Measurements from ENCODE around the gene MCU. TPM values are rescaled to one million over a fixed set of nuclear protein-coding genes. Genes with fewer than 3 reads are reported as not detected.
"Not testable (repeated sequence)": the region's sequence is repeated elsewhere in the genome, so short reads cannot be mapped to it uniquely, and the experiment has no call there.

MCU gene
- total RNA-seq, 1 donor from 2014 or later: 95.0 TPM

GRCh38 chr10:72753760-72754231 lies 61.9 kb downstream of the MCU start:
- H3K4me3 ChIP-seq (ENCODE audit: low read length in 3 of 3): no peak overlapping the region
- H3K4me1 ChIP-seq (ENCODE audit: control insufficient read depth in 3 of 3, insufficient read depth in 3 of 3, low read length in 3 of 3): peaks cover 10 to 14% (median 11%) of the 10 kb centered on the region in 3 donors
- H3K9ac ChIP-seq (ENCODE audit: low read depth in 1 of 3, low read length in 3 of 3): no peak overlapping the region
- no peaks in the 10 kb centered on the region for H3K36me3 ChIP-seq (ENCODE audit: control insufficient read depth in 3 of 3, insufficient read depth in 3 of 3, low read length in 3 of 3)
- H3K9me3 ChIP-seq (ENCODE audit: control insufficient read depth in 3 of 3, low read length in 3 of 3): no peaks in the 10 kb centered on the region
- H3K27ac ChIP-seq (ENCODE audit: low read depth, low read length): no peak overlapping the region
- H3K27me3 ChIP-seq (ENCODE audit: control insufficient read depth in 3 of 3, insufficient read depth in 3 of 3, low read length in 3 of 3): no peaks in the 10 kb centered on the region

- Histone ChIP-seq H3K9me3 (ENCODE audit: control insufficient read depth in 3 of 3, low read length in 3 of 3) (no peaks in the 10 kb centered on the region), H3K4me1 (ENCODE audit: control insufficient read depth in 3 of 3, insufficient read depth in 3 of 3, low read length in 3 of 3) (peaks cover 10 to 14% (median 11%) of the 10 kb centered on the region in 3 donors), H3K27me3 (ENCODE audit: control insufficient read depth in 3 of 3, insufficient read depth in 3 of 3, low read length in 3 of 3) (no peaks in the 10 kb centered on the region), H3K9ac (ENCODE audit: low read depth in 1 of 3, low read length in 3 of 3) (no peak overlapping the region), H3K27ac (ENCODE audit: low read depth, low read length) (no peak overlapping the region), H3K36me3 (ENCODE audit: control insufficient read depth in 3 of 3, insufficient read depth in 3 of 3, low read length in 3 of 3) (no peaks in the 10 kb centered on the region), H3K4me3 (ENCODE audit: low read length in 3 of 3) (no peak overlapping the region)
These were observed 62.5 kb downstream of the MCU start for GRCh38 chr10:72754275-72755032.

- H3K27ac ChIP-seq (ENCODE audit: low read depth, low read length): no peak overlapping the region
- no peaks in the 10 kb centered on the region for H3K9me3 ChIP-seq (ENCODE audit: control insufficient read depth in 3 of 3, low read length in 3 of 3)
- H3K9ac ChIP-seq (ENCODE audit: low read depth in 1 of 3, low read length in 3 of 3): no peak overlapping the region
- peaks cover 10 to 14% (median 11%) of the 10 kb centered on the region in 3 donors for H3K4me1 ChIP-seq (ENCODE audit: control insufficient read depth in 3 of 3, insufficient read depth in 3 of 3, low read length in 3 of 3)
- H3K27me3 ChIP-seq (ENCODE audit: control insufficient read depth in 3 of 3, insufficient read depth in 3 of 3, low read length in 3 of 3): no peaks in the 10 kb centered on the region
- H3K4me3 ChIP-seq (ENCODE audit: low read length in 3 of 3): no peak overlapping the region
- no peaks in the 10 kb centered on the region for H3K36me3 ChIP-seq (ENCODE audit: control insufficient read depth in 3 of 3, insufficient read depth in 3 of 3, low read length in 3 of 3)
These were observed 64.9 kb downstream of the MCU start for GRCh38 chr10:72756674-72757385.

GRCh38 chr10:72757732-72758131 lies 65.8 kb downstream of the MCU start:
- Histone ChIP-seq H3K4me3 (ENCODE audit: low read length in 3 of 3) (no peak overlapping the region), H3K4me1 (ENCODE audit: control insufficient read depth in 3 of 3, insufficient read depth in 3 of 3, low read length in 3 of 3) (peaks cover 6 to 14% (median 10%) of the 10 kb centered on the region in 3 donors), H3K27me3 (ENCODE audit: control insufficient read depth in 3 of 3, insufficient read depth in 3 of 3, low read length in 3 of 3) (no peaks in the 10 kb centered on the region), H3K36me3 (ENCODE audit: control insufficient read depth in 3 of 3, insufficient read depth in 3 of 3, low read length in 3 of 3) (no peaks in the 10 kb centered on the region), H3K27ac (ENCODE audit: low read depth, low read length) (no peak overlapping the region), H3K9me3 (ENCODE audit: control insufficient read depth in 3 of 3, low read length in 3 of 3) (no peaks in the 10 kb centered on the region), H3K9ac (ENCODE audit: low read depth in 1 of 3, low read length in 3 of 3) (no peak overlapping the region)

GRCh38 chr10:72758930-72759329 lies 67.0 kb downstream of the MCU start:
- H3K4me3 ChIP-seq (ENCODE audit: low read length in 3 of 3); H3K27me3 ChIP-seq (ENCODE audit: control insufficient read depth in 3 of 3, insufficient read depth in 3 of 3, low read length in 3 of 3); H3K36me3 ChIP-seq (ENCODE audit: control insufficient read depth in 3 of 3, insufficient read depth in 3 of 3, low read length in 3 of 3); H3K27ac ChIP-seq (ENCODE audit: low read depth, low read length); H3K9me3 ChIP-seq (ENCODE audit: control insufficient read depth in 3 of 3, low read length in 3 of 3); H3K9ac ChIP-seq (ENCODE audit: low read depth in 1 of 3, low read length in 3 of 3): not testable (repeated sequence)
- H3K4me1 ChIP-seq (ENCODE audit: control insufficient read depth in 3 of 3, insufficient read depth in 3 of 3, low read length in 3 of 3): peaks cover 10 to 17% (median 15%) of the 10 kb centered on the region in 3 donors

GRCh38 chr10:72759584-72759983 lies 67.6 kb downstream of the MCU start:
- H3K4me1 ChIP-seq (ENCODE audit: control insufficient read depth in 3 of 3, insufficient read depth in 3 of 3, low read length in 3 of 3): peaks cover 8 to 14% (median 12%) of the 10 kb centered on the region in 3 donors
- H3K9me3 ChIP-seq (ENCODE audit: control insufficient read depth in 3 of 3, low read length in 3 of 3): no peaks in the 10 kb centered on the region
- no peaks in the 10 kb centered on the region for H3K27me3 ChIP-seq (ENCODE audit: control insufficient read depth in 3 of 3, insufficient read depth in 3 of 3, low read length in 3 of 3)
- no peak overlapping the region for H3K27ac ChIP-seq (ENCODE audit: low read depth, low read length)
- H3K4me3 ChIP-seq (ENCODE audit: low read length in 3 of 3): no peak overlapping the region
- no peaks in the 10 kb centered on the region for H3K36me3 ChIP-seq (ENCODE audit: control insufficient read depth in 3 of 3, insufficient read depth in 3 of 3, low read length in 3 of 3)
- no peak overlapping the region for H3K9ac ChIP-seq (ENCODE audit: low read depth in 1 of 3, low read length in 3 of 3)

- Histone ChIP-seq H3K9me3 (ENCODE audit: control insufficient read depth in 3 of 3, low read length in 3 of 3) (no peaks in the 10 kb centered on the region), H3K4me1 (ENCODE audit: control insufficient read depth in 3 of 3, insufficient read depth in 3 of 3, low read length in 3 of 3) (peaks cover 5 to 7% (median 5%) of the 10 kb centered on the region in 3 donors), H3K27ac (ENCODE audit: low read depth, low read length) (no peak overlapping the region), H3K4me3 (ENCODE audit: low read length in 3 of 3) (no peak overlapping the region), H3K27me3 (ENCODE audit: control insufficient read depth in 3 of 3, insufficient read depth in 3 of 3, low read length in 3 of 3) (no peaks in the 10 kb centered on the region), H3K36me3 (ENCODE audit: control insufficient read depth in 3 of 3, insufficient read depth in 3 of 3, low read length in 3 of 3) (no peaks in the 10 kb centered on the region), H3K9ac (ENCODE audit: low read depth in 1 of 3, low read length in 3 of 3) (no peak overlapping the region)
These were observed 69.6 kb downstream of the MCU start for GRCh38 chr10:72761498-72761897.

GRCh38 chr10:72762042-72762441 lies 70.1 kb downstream of the MCU start:
- Histone ChIP-seq H3K4me3 (ENCODE audit: low read length in 3 of 3) (no peak overlapping the region), H3K4me1 (ENCODE audit: control insufficient read depth in 3 of 3, insufficient read depth in 3 of 3, low read length in 3 of 3) (peaks cover 5 to 7% (median 5%) of the 10 kb centered on the region in 3 donors), H3K9me3 (ENCODE audit: control insufficient read depth in 3 of 3, low read length in 3 of 3) (no peaks in the 10 kb centered on the region), H3K36me3 (ENCODE audit: control insufficient read depth in 3 of 3, insufficient read depth in 3 of 3, low read length in 3 of 3) (no peaks in the 10 kb centered on the region), H3K9ac (ENCODE audit: low read depth in 1 of 3, low read length in 3 of 3) (no peak overlapping the region), H3K27ac (ENCODE audit: low read depth, low read length) (no peak overlapping the region), H3K27me3 (ENCODE audit: control insufficient read depth in 3 of 3, insufficient read depth in 3 of 3, low read length in 3 of 3) (no peaks in the 10 kb centered on the region)

- no peak overlapping the region for H3K9ac ChIP-seq (ENCODE audit: low read depth in 1 of 3, low read length in 3 of 3)
- H3K4me3 ChIP-seq (ENCODE audit: low read length in 3 of 3): no peak overlapping the region
- H3K27ac ChIP-seq (ENCODE audit: low read depth, low read length): no peak overlapping the region
- no peaks in the 10 kb centered on the region for H3K36me3 ChIP-seq (ENCODE audit: control insufficient read depth in 3 of 3, insufficient read depth in 3 of 3, low read length in 3 of 3)
- no peaks in the 10 kb centered on the region for H3K27me3 ChIP-seq (ENCODE audit: control insufficient read depth in 3 of 3, insufficient read depth in 3 of 3, low read length in 3 of 3)
- H3K4me1 ChIP-seq (ENCODE audit: control insufficient read depth in 3 of 3, insufficient read depth in 3 of 3, low read length in 3 of 3): peaks cover 5 to 7% (median 5%) of the 10 kb centered on the region in 3 donors
- no peaks in the 10 kb centered on the region for H3K9me3 ChIP-seq (ENCODE audit: control insufficient read depth in 3 of 3, low read length in 3 of 3)
These were observed 71.3 kb downstream of the MCU start for GRCh38 chr10:72763201-72763600.

- H3K27me3 ChIP-seq (ENCODE audit: control insufficient read depth in 3 of 3, insufficient read depth in 3 of 3, low read length in 3 of 3): no peaks in the 10 kb centered on the region
- no peak overlapping the region for H3K4me3 ChIP-seq (ENCODE audit: low read length in 3 of 3)
- no peak overlapping the region for H3K27ac ChIP-seq (ENCODE audit: low read depth, low read length)
- H3K4me1 ChIP-seq (ENCODE audit: control insufficient read depth in 3 of 3, insufficient read depth in 3 of 3, low read length in 3 of 3): peaks cover 5 to 7% (median 5%) of the 10 kb centered on the region in 3 donors
- H3K36me3 ChIP-seq (ENCODE audit: control insufficient read depth in 3 of 3, insufficient read depth in 3 of 3, low read length in 3 of 3): peaks cover 0 to 2% (median 0%) of the 10 kb centered on the region in 3 donors
- no peaks in the 10 kb centered on the region for H3K9me3 ChIP-seq (ENCODE audit: control insufficient read depth in 3 of 3, low read length in 3 of 3)
- H3K9ac ChIP-seq (ENCODE audit: low read depth in 1 of 3, low read length in 3 of 3): no peak overlapping the region
These were observed 72.2 kb downstream of the MCU start for GRCh38 chr10:72764151-72764550.
